Lower leg skin (tissue), 3 donors: Measurements from ENCODE around the gene NDUFAF2.

Source experiments
- POLR2A ChIP-seq, 2 donors: fragments of 450-650 bp; IDR thresholded peaks; one replicate each; pipeline ENCODE4 v1.6.1; 2016 to 2017; ENCODE audit warnings: antibody characterized with exemption in 2 of 2, mild to moderate bottlenecking in 1 of 2, moderate library complexity in 1 of 2
- TF ChIP-seq, protein P1 (sequence below), 3 donors: fragments of 450-650 bp; IDR thresholded peaks; one replicate each; pipeline ENCODE4 v1.5.1; 2016; ENCODE audit warnings: antibody characterized with exemption in 3 of 3, mild to moderate bottlenecking in 3 of 3, moderate library complexity in 2 of 3

DNA sequence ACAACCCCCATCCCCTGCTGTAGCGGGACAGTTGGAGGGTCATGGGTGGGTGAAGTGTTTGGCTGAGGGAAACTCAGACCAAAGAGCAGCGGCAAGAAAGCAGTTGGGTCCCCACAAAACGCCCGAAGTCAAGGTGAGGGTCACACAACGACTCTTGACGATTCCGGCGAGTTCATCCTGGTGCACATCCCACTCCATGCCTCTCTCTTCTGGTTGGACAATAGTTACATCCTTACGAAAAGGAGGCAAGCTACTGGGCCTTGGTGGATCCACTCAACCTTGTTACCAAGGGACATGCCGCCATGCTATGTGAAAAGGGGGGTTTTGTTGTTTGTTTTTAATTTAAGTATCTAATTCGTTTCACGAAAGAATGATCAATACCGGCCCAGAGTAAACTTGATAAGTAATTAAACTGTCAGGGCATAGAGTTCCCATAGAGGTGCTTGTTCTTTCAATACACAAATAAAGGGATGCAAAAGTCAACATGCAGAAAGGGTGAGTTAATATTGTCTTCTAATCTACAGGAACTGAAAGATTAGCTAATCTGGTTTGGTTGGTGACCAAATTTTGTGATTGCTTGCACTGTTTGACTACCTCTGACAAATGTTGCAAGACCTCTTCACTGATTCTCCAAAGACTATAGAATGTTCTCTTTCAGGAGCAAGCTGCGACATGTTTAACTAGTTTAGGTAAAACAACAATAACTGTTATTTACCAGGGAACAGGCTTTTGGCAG lies 218.0 kb downstream of the NDUFAF2 start:
- TF ChIP-seq POLR2A (IDR thresholded peaks at IDR 0.05): no peak
- TF ChIP-seq, protein P1, sequence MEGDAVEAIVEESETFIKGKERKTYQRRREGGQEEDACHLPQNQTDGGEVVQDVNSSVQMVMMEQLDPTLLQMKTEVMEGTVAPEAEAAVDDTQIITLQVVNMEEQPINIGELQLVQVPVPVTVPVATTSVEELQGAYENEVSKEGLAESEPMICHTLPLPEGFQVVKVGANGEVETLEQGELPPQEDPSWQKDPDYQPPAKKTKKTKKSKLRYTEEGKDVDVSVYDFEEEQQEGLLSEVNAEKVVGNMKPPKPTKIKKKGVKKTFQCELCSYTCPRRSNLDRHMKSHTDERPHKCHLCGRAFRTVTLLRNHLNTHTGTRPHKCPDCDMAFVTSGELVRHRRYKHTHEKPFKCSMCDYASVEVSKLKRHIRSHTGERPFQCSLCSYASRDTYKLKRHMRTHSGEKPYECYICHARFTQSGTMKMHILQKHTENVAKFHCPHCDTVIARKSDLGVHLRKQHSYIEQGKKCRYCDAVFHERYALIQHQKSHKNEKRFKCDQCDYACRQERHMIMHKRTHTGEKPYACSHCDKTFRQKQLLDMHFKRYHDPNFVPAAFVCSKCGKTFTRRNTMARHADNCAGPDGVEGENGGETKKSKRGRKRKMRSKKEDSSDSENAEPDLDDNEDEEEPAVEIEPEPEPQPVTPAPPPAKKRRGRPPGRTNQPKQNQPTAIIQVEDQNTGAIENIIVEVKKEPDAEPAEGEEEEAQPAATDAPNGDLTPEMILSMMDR (IDR thresholded peaks at IDR 0.05): no peak
